GM21360 (cell line): ENCODE measurements around the gene GTF3C5.
"Not testable (repeated sequence)": the region's sequence is repeated elsewhere in the genome, so short reads cannot be mapped to it uniquely, and the experiment has no call there.

ENCODE experiments used
- ATAC-seq: cut with Tn5 transposase; IDR thresholded peaks from one replicate; pipeline ENCODE4 v1.9.1; 2021; ENCODE audit warnings: mild to moderate bottlenecking, moderate library complexity; ENCODE audit not compliant: unreplicated experiment

GTF3C5 gene

DNA sequence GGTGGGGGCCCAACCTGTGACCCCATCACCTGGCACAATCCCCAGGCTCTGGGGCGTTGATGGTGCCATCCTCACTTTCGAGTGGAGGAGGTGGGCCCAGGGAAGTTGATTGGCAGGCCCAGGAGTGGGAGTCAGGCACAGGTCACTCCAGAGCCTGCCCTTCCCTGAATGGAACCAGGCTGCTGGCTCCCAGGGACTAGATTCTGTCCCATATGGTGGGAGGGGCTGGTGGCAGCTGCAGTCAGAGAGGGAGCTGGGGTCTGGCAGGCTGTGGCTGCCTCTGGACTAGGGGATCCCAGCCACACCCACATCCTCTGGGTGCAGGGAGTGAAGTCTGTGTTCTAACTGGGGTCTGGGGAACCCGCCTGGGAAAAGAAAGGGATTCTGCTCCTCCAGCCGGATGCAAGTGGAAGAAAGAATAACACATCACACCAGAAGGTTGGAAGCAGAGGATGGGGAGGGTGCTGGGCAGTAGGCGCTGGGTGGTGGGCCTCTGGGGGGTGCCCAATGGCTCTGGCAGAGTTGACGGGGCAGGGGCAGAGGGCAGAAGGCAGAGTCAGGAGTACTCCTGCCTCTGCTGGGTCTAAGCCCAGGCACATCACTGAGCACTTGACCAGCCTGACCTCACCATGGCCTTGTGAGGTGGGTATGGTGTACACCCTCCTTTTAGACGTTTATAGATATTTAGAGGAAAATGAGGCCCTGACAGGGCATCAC, 56.8 kb downstream of the GTF3C5 start:
- ATAC-seq = no peak

DNA sequence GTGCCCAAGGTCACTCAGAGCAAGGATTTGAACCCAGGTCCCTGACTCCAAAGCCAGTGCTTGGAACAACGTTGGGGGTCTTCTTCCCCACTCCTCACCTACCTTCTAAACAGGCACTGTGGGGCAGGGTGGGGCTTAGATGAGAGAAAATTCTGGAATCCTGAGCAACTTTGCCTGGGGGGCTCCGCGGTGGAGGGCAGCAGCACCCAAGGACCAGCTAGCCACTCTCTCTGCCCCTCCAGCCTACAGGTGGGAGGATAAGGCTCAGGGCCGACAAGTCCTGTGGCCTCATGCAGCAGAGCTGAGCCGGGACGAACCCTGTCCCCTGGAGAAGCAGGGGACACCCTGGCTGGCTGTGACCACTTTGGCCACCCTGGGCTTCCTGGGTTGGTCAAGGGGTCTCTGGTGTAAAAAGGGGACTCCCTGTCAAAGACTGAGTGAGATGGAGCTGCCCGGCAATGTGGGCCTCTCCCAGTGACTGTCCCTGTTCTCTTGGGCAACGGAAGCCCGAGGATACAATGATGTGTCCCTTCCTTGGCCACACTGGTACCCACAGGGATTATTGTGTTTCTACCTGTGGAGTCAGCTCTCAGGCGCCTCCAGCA, 57.5 kb downstream of the GTF3C5 start:
- ATAC-seq = no peak

DNA sequence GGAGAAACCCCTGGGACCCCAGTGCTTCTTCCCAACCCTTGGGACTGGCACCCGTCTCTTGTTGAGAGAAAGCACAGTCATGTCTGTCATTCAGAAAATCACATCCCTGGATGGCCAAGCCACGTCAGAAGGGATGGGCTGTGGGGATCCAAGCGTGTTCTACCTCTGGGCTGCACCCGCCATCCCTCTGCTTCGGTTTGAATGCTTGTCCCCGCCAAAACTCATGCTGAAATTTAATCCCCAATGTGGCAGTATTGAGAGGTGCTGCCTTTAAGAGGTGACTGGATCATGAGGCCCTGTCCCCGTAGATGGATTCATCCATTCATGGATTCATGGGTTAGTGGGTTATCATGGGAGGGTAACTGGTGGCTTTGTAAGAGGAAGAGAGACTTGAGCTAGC, 58.0 kb downstream of the GTF3C5 start:
- no peak for ATAC-seq

DNA sequence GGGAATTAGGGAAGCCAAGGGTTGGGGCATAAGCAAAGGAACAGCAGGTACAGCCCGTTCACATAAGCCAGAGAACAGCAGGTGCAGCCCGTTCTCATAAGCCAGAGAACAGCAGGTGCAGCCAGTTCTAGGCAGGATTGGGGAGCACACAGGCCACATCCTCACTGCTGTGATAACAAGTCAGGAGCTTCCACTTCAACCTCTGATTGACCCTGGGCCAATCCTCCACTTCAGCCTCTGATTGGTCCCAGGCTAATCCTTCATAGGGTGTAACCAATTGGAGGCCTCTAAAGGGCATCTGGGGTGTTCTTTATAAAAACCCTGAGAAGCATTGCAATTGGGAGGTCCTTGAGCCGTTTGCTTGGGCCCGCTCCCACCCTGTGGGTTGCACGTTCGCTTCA, 58.5 kb downstream of the GTF3C5 start:
- ATAC-seq = no peak

DNA sequence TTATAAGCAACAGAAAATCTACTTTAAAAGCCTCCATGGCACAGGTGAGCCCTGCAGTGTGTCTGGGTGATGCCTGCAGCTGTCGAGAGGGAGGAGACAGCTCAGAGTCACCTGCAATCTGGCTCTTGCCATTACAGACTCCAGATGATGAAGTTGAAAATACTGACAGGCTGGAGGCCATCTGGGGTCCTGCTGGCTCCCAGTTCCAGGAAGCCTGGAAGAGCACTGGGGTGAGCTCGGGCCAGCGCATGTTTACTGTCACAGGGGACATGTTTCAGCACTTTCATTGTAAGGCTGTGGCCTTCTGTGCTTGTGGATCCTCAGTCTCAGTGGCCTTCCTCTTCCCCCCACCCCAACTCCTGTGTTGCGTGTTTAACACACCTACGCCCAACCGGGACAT, 59.4 kb downstream of the GTF3C5 start:
- no peak for ATAC-seq

DNA sequence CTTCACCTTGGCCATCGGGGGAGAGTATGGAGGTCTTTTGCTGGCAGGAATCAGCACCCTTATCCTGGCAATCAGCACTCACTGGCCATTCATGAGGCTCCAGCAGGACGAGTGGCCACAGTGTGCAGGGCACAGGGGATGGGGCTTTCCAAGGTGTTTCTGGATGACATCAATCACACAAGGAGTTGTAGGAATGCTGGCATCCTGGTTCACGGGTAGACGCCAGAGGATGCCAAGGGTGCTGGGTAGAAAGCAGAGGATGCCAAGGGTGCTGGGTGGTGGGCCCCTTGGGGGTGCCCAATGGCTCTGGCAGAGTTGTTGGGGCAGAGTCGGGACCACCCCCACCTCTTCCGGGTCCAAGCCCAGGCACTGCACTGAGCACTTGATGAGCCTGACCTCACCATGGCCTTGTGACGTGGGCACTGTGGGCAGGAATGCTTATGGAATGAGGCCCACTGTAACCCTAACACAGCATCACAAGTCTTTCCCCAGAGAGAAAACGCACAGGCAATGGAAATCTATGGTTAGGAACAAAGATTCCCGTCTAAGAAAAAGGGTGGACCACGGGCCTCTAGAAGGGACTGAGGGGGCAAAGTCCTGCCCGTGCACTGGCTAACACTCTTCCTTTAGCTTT, 60.1 kb downstream of the GTF3C5 start:
- ATAC-seq = no peak

DNA sequence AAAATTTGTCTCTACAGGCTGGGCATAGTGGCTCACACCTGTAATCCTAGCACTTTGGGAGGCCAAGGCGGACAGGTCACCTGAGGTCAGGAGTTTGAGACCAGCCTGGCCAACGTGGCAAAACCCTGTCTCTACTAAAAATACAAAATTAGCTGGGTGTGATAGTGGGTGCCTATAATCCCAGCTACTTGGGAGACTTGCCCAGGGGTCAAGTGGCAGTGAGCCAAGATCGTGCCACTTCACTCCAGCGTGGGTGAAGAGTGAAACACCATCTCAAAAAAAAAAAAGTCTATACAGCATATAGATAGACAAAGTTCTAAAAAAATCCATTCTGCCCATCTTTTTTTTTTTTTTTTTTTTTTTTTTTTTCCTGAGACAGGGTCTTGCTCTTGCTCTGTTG, 63.6 kb downstream of the GTF3C5 start:
- not testable (repeated sequence) for ATAC-seq

DNA sequence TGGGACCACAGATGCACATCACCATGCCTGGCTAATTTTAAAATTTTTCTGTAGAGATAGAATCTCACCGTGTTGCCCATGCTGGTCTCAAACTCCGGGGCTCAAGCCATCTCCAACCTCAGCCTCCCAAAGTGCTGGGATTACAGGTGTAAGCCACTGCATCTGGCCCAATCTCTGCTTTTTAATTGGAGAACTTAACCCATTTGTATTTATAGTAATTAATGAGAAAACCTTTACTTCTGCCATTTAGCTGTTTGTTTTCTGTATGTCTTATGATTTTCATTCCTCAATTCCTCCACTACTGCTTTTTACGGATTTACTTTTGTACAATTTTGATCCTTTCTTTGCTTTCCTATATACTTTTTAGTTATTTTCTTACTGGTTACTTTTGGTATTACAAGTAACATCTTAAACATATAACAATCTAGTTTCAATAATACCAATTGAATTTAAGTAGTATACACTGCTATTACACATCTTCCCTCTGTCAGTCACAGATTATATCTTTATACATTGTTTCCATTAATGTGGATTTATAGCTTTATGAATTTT, 64.1 kb downstream of the GTF3C5 start:
- ATAC-seq = no peak

DNA sequence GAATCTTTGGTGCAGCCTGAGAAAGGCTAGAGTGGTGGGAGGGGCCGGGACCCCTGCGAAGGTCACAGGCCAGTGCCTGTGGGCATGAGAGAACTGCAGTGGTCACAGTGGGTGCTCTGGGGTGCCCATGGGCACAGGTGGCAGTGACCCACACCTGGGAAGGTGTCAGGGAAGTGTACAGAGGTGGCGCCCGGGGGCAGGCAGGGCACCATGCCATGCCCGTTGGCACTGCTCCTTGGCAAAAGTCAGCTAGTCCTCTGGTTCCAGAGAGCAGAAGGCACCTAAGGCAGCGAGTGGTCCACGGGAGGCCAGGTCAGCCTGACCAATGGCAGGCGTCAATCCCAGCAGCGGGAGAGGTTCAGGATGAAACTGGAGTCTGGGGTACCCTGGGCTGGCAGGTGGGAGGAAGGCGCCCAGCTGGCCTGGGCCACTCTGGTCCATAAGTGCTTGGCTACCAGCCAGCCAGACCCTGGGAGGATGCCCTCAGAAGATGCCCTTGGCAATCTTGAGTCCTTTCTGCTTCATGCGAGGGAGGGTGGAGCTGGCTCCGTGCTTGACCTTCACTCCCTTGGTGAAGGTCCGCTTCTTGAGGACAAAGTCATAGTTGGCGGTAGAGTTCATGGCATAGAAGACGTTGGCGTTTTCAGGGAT, 67.4 kb downstream of the GTF3C5 start:
- ATAC-seq = no peak

DNA sequence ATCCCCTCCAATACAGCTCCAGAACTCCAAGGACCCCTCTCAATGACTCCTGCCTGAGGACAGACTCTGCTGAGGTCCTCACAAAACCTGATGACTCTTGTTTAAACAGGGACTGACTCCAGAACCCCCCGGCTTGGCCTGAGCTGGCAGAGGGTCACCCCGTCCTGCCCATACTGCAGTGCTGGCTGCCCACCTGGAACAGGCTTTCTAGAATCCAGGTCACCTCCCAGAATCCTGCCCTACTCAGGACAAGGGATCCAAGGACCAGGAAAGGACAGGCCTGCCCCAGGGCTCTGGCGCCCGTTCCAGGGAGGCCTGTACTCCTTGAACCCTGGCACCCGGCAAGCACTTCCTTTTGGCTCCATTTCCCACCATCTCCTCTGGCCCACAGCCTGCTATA, 68.1 kb downstream of the GTF3C5 start:
- ATAC-seq = no peak

DNA sequence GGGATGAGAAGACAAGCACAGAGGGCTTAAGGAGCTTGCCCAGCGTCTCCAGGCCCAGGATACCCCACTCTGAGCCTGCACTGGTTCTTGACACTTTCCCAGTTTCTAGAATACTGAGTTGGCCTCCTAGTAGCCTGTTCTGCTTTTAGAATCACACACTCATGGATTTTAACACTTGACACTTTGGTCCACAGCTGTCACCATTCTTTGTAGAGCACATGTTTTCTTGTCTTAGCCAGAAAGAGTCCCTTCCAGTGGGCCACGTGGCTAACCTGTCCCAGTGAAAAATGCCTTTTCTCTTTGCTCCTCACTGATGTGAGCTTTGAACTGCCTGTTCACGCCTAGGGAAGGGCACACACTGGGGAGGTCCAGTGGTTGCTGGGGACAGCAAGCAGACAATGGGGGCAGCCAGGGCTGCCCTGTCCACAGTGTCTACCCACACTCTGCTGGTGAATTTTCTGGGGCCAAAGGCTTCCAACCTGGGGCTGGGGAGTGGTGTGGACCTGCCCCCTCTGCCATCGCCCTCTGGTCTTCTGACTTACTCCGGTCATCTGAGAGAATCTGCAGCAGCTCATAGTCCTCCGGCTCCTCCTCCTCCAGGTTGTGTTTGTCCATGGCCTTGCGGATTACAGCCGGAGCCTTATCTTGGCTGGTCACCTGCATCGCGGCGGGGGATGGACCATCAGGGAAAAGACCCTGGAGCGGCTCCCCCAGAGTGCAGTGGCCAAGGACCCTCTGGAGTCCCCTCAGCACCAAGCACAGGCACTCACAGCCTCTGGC, 69.1 kb downstream of the GTF3C5 start:
- ATAC-seq = no peak

DNA sequence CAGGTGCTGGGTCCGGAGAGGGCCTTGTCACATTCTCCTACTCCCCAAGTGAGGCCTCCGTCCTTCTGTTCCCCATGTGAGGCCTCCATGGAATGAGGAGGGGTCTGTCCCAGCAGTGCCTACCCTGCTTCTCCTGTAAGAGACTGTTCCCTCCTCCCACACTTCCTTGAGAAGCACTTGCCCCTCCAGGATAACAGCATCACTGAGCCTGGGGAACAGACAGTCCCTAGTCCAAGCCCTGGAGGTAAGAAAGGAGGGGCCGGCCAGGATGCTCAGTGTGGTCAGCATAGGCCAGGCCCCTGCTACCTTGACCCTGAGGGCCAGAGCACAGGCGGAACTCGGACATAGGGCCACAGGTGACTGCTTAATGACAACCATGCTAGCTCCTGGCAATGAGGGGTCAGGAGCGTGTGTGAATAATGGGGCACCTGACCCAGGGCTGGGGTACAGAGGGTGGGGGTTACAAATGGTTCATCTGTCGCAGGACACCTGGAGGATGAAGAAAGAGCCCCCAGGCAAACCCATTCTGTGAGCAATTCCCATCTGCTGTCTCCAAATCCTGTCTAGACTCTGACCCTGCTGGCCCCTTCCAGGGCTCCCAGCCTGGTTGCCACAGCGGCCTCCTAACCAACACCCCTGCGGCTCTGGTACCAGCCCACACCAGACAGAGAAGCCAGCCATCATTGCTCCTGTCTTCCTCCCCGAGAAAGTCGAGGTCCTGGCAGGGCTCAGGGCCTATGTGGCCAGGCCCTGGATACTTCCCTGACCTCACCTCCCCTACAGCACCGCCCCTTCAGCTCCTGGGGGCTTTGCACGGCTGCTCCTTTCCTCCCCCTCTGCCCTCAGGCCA, 69.9 kb downstream of the GTF3C5 start:
- ATAC-seq = no peak

DNA sequence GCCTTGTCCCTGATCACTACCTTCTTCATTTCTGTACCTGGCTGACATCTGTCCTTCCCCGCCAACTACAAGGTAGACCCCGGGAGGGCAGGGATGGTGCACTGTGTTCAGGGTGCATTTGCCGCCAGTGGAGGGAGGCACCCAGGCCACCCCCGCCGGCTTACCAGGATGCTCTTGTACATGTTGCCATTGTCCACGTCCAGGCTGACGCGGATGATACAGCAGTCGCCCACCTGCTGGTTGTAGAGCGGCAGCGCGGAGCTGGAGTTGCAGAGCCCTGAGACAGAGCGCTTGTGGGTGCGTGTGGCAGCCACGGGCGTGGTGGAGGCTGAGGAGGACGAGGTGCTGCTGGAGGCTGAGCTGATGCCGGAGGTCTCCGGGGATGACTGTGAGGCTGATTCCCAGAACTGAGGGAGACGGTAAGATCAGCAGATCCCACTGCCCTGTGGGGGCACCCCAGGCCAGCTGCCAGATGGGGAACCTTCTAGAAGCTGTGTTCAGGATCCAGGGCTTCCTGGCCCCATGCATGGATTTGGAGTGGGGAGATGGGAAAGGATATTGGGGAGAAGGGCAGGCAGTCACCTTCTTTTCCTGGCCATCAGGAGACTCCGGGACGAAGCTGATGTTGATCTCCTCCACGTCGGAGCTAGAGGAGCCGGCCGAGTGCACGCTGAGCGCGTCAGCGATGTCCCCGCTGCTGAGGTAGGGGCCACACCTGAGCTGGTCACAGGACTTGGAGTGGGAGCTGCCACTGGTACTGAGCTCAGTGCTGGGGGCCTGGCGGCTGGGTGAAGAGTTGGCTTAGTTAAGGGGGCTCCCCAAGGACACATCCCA, 70.8 kb downstream of the GTF3C5 start:
- ATAC-seq = no peak

DNA sequence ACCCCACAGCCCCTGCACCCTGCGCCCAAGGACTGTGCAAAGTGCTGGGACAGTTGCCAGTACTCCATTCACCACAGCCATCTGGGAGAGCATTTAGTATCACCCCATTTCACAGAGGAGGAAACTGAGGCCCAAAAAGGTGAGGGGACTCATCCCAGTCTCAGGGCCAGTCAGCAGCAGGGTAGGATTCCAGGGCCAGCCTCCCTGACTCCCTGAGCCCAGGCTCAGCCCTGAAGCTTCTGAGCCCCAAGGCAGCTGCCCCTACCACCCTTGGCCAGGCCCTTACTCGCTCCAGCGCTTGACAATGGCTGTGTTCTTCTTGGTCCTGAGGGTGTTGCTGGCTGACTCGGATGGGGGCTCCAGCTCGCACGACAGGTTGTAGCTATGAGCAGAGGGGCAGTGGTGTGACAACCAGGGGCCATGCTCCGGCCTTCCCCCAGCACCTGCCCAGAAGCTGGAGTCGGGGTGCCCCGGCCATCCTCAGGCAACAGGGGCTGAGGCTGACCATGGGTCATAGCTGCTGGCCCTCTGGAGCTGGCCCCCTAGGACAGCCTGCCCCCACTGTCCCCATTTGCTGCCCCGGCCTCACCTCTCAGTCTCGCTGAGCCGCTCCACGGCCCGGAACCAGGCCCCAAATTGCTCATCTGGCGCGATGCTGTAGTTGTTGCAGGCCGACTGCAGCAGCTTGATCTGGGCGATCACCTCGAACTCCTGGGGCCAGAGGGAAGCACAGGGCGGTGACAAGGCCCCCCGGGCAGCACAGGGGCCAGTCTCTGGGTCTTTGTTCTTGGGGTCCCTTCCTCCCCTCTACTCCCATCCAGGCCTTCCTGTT, 71.6 kb downstream of the GTF3C5 start:
- no peak for ATAC-seq

DNA sequence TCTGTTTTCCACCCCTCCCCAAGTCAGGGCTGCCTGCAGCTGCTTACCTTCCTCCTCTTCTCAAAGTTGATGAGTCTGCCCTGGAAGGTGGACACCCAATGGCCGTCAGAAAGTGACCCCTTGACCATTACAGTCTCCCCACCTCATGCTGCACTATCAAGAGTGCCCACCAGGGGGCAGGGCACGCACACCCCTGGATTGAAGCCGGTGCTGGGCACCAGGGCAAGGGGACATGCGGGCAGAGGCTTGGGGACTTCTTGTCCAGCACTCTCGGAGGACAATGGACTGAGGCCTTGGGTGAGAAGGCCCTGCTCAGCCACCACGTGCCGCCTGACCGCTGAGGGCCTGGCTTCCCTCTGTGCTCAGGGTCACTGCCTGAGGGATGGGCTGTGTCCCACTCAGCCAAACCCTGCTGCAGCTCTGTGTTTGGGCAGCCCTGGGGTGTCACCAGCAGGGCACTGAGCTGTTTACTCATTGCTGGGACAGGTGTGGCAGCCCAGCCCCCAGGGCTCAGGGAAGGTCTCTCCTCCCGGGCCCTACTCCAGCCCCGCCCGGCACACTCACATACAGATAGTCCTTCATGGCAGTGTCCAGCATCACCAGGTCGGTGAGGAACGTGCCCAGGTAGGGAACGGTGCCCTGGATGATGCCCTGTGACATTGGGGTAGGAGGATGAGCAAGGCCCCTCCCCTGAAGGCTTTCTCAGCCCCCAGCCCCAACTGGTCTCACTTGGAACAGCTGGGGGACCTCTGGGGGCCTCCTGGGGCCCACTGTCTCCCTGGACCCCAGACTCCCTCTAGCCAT, 72.6 kb downstream of the GTF3C5 start:
- no peak for ATAC-seq

DNA sequence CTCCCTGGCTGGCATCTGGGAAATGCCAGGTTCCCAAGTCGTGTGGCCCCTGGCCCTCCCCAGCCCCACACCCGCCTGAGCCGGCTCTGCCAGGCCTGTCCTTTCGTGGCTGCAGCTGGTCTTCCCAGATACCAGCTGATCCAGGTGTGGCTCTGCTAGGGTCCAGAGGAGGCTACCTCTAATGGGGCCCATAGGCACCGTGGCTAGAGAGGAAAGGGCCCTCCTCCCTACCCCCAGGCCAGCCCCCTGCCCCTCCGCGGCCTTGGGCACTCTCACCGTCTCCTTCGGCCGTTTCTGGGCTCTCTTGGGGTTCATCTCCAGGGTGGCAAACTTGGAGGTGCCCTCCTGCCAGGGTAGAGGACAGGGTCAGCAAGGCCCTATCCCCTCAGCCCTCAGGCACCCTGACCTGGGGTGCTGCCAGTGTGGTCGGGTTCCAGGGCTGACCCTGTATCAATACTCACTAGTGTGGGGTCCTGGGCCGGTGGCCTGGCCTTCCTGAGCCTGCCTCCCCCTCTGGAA, 73.2 kb downstream of the GTF3C5 start:
- no peak for ATAC-seq
